Activated CD4-positive, alpha-beta T cell treated with anti-CD3 and anti-CD28 coated beads, Interleukin-2, amount 10 ng/mL, durations not matched to agents 24 days and 14 days (primary cell): ENCODE results near the gene SLC7A7. TPM values are rescaled to one million over a fixed set of nuclear protein-coding genes. Genes with fewer than 3 reads are reported as not detected.
"Not testable (repeated sequence)": the region's sequence is repeated elsewhere in the genome, so short reads cannot be mapped to it uniquely, and the experiment has no call there.

Experiments
- DNase-seq: peaks from one replicate; pipeline ENCODE4 v3.0.0; 2022
- H3K27ac Mint-ChIP-seq: one replicate; pipeline ENCODE4 v1.8.0; 2022; ENCODE audit warnings: mild to moderate bottlenecking, mixed read lengths
- H3K27me3 Mint-ChIP-seq: one replicate; pipeline ENCODE4 v1.8.0; 2022; ENCODE audit warnings: mixed read lengths
- H3K36me3 Mint-ChIP-seq: one replicate; pipeline ENCODE4 v1.8.0; 2022; ENCODE audit warnings: low read depth, mild to moderate bottlenecking, mixed read lengths
- H3K4me1 Mint-ChIP-seq: one replicate; pipeline ENCODE4 v1.8.0; 2021; ENCODE audit warnings: mixed read lengths
- H3K4me3 Mint-ChIP-seq: one replicate; pipeline ENCODE4 v1.8.0; 2022; ENCODE audit warnings: mild to moderate bottlenecking, moderate library complexity, mixed read lengths
- H3K9me3 Mint-ChIP-seq: one replicate; pipeline ENCODE4 v1.8.0; 2021; ENCODE audit warnings: mixed read lengths
- intact Hi-C: fragments of 100-400 bp; cut with micrococcal nuclease; formaldehyde crosslinking; loops from one replicate; pipeline ENCODE4 v1.15.1; 2023
- total RNA-seq: library from RNA; stranded (reverse); gene quantifications from 2 replicates; pipeline ENCODE4 v1.2.3, GENCODE V29; 2022

The SLC7A7 gene
- 0.40 TPM in 1 of 2 replicates, not detected in the other for total RNA-seq

DNA sequence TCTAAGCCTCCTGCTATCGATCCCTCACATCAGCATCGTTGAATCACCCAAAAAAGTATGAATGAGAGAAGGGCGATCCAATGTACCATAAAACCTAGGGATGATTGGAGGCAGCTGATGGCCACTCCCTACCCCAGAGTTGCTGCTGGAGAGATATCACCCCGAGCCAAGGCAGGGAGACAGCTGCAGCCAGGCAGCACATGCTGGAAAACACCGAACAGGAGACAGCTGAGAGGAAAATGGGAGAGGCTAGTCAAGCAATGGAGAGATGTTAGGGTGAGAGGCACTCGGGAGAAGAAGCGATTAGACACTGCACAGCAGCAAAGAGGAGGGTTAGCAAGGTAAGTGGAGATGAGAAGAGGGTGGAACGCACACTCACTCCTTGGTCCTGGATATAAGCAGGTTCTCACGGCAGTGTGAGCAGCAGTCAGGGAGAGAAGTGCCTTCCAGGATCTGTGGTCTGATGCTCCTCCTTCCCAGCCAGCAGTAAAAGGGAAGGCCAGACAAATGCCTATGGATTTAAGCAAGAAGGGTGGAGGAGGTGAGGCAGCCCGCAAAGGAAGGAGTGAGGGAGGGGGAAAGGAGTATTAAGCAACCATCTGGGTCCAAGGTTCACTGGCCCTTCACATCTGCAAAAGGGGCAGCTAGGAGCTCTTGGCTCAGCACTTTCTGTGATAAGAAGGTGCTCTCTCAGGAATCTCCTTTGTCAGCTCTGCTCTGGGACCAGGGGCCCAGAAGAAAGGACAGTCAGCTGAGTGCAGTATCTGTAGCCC, at the start of gene SLC7A7:
TSS of gene SLC7A7 (minus strand) at position 495 of the 773 bp plus-strand sequence. CDS start 2,037 bp downstream, outside the sequence.
- H3K27ac Mint-ChIP-seq: no peak within 1 kb of the TSS
- H3K4me3 Mint-ChIP-seq: no peak within 1 kb of the TSS
- H3K27me3 Mint-ChIP-seq: peaks cover 1% of the 10 kb centered on the region
- intact Hi-C loops: no loop called here
- H3K4me1 Mint-ChIP-seq: peaks cover 27% of the 10 kb centered on the region
- DNase-seq: no peak
- no peaks in the 10 kb centered on the region for H3K9me3 Mint-ChIP-seq
- no peaks in the 10 kb centered on the region for H3K36me3 Mint-ChIP-seq

DNA sequence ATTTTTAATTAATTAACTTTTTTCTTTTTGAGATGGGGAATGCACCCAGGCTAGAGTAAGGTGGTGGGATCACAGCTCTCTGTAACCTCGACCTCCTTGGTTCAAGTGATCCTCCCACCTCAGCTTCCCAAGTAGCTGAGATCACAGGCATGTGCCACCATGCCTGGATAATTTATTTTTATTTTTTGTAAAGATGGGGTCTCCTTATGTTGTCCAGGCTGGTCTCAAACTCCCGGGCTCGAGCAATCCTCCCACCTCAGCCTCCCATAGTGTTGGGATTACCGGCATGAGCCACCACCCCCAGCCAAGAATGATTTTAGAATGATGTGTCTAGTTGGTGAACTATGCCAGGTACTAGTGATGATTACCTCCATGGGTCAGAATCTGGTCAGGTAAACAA, 49.7 kb upstream of the SLC7A7 start:
- no peak overlapping the region for H3K27ac Mint-ChIP-seq
- intact Hi-C loops: no loop called here
- DNase-seq: no peak

DNA sequence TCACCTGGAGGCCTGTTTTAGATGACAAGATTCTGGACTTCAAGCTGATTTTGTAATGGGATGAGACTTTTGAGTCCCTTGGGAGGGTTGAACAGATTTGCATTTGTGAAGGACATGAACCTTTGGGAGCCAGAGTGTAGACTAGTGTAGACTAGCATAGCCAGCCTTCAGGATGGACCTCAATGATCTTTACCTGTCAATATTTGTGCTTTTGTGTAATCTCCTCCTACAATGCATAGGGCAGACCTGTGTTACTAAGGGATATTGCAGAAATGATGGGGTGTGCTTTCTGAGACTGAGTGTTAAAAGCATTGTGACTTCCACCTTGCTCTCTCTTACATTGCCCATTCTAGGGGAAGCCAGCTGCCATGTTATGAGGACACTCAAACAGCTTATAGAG, 46.4 kb upstream of the SLC7A7 start:
- intact Hi-C loops: no loop called here
- peaks cover 11% of the 10 kb centered on the region for H3K4me1 Mint-ChIP-seq
- H3K27me3 Mint-ChIP-seq: peaks cover 21% of the 10 kb centered on the region
- DNase-seq: no peak
- H3K9me3 Mint-ChIP-seq: peaks cover 8% of the 10 kb centered on the region
- H3K4me3 Mint-ChIP-seq: no peak overlapping the region
- H3K36me3 Mint-ChIP-seq: peaks cover 5% of the 10 kb centered on the region
- no peak overlapping the region for H3K27ac Mint-ChIP-seq

More for the DNA sequence above, 49.7 kb upstream of the SLC7A7 start:
- Mint-ChIP-seq H3K36me3 (peaks cover 5% of the 10 kb centered on the region), H3K9me3 (peaks cover 8% of the 10 kb centered on the region), H3K27me3 (peaks cover 18% of the 10 kb centered on the region), H3K4me3 (no peak overlapping the region), H3K4me1 (peaks cover 2% of the 10 kb centered on the region)

DNA sequence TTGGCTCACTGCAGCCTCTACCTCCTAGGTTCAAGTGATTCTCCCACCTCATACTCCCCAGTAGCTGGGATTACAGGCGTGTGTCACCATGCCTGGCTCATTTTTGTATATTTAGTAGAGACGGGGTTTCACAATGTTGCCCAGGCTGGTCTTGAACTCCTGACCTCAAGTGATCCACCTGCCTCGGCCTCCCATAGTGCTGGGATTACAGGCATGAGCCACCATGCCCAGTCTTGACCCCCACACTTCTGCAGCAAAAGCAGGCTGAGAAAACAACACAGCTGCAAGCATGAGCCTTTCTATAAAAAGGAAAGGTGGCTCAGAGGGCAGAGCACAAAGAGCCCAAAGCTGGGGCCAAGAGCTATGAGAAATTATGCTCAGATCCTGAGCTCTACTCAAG, 45.1 kb upstream of the SLC7A7 start:
- intact Hi-C loops, DNase-seq, H3K27ac Mint-ChIP-seq, H3K9me3 Mint-ChIP-seq, H3K4me3 Mint-ChIP-seq, H3K36me3 Mint-ChIP-seq: not testable (repeated sequence)
- peaks cover 15% of the 10 kb centered on the region for H3K4me1 Mint-ChIP-seq
- peaks cover 25% of the 10 kb centered on the region for H3K27me3 Mint-ChIP-seq

DNA sequence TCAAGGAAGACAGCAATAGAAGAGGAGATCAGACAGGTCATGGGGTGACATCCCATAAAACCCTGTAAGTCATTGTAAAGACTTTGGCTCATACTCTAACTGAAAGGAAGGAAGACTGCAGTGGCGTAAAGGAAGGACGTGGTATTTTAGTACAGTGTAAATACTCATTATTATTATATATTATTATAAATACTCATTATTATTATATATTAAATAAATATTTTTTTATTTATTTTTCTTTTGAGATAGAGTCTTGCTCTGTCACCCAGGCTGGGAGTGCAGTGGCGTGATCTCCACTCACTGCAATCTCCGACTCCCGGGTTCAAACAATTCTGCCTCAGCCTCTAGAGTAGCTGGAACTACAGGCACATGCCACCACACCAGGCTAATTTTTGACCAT, 41.2 kb upstream of the SLC7A7 start:
- Mint-ChIP-seq H3K27ac (no peak overlapping the region), H3K36me3 (no peaks in the 10 kb centered on the region), H3K4me3 (no peak overlapping the region), H3K4me1 (peaks cover 35% of the 10 kb centered on the region), H3K27me3 (peaks cover 14% of the 10 kb centered on the region), H3K9me3 (peaks cover 2% of the 10 kb centered on the region)
- intact Hi-C loops: loop anchor here (10.0 kb wide), 1 partner anchor 942 kb away; no protein-coding TSS in a partner anchor
- no peak for DNase-seq

GRCh38 chr14:22854963-22855724, 39.9 kb upstream of the SLC7A7 start:
- intact Hi-C loops: loop anchor here (5.0 to 10.0 kb wide), 2 partner anchors 268 to 940 kb away; partner anchors contain the start of gene DAD1
- peaks cover 7% of the 10 kb centered on the region for H3K27me3 Mint-ChIP-seq
- no peak for DNase-seq
- peaks cover 39% of the 10 kb centered on the region for H3K4me1 Mint-ChIP-seq
- H3K4me3 Mint-ChIP-seq: no peak overlapping the region
- no peaks in the 10 kb centered on the region for H3K36me3 Mint-ChIP-seq
- no peaks in the 10 kb centered on the region for H3K9me3 Mint-ChIP-seq
- H3K27ac Mint-ChIP-seq: no peak overlapping the region

DNA sequence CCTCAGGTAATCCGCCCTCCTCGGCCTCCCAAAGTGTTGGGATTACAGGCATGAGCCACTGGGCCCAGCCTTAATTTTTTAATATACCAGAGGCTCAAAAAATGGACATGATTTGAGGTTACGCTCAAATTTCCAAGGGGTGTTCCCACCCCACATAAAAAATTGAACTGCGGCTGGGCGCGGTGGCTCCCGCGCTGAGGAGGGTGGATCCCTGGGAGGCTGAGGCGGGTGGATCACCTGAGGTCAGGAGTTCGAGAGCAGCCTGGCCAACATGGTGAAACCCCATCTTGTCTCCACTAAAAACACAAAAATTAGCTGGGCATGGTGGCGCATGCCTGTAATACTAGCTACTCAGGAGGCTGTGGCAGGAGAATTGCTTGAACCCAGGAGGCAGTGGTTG, 39.1 kb upstream of the SLC7A7 start:
- H3K4me3 Mint-ChIP-seq: not testable (repeated sequence)

DNA sequence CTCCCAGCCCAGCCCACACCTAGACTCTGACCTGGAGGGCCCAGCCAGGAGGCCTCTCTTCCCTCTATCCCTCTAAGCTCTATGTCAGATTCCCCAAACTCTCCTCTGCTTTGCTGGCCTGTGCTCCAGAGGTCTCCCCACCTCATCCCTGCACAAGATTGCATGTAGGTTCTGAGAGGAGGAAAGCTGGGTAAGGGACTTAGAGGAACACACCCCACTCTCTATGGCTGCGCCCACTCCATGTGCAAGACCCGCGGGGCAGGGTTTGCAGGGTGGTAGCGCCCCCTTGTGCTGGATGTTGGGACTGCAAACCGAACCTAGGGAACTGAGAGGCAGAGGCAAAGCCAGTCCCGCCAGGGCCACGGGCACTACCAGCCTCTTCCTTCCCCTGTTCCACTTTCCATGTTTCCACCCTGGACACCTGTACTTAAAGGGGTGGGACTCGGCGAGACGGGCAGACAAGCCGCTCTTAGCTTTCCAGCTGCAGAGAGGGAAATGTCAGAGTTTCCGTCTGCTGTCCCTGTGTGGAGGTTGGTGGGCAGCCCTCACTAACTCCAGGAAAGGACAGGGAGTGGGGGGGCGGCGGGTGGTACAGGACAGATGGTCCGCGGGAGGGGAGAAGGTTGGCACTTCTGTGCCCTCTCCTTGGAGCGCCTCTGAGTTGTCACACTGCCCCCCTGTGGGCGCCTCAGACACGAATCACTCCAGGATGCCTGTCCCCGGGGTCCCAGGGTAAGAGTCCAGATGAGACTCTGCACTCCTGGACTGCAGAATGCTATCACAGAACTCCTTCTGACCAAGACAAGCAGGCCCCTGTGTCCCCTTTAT, 37.9 kb upstream of the SLC7A7 start:
- intact Hi-C loops: loop anchor here (1.0 to 10.0 kb wide), 7 partner anchors 18 to 938 kb away; partner anchors contain the start of genes DAD1 and LRP10
- Mint-ChIP-seq H3K27ac (peak overlapping the region; percentile 78), H3K27me3 (peaks cover 10% of the 10 kb centered on the region), H3K36me3 (no peaks in the 10 kb centered on the region), H3K4me1 (peaks cover 33% of the 10 kb centered on the region), H3K4me3 (peak overlapping the region; percentile 87), H3K9me3 (no peaks in the 10 kb centered on the region)
- DNase-seq: peak; percentile 97

More for the DNA sequence above, 39.1 kb upstream of the SLC7A7 start:
- H3K36me3 Mint-ChIP-seq, H3K9me3 Mint-ChIP-seq, H3K27ac Mint-ChIP-seq, DNase-seq, H3K27me3 Mint-ChIP-seq: not testable (repeated sequence)
- H3K4me1 Mint-ChIP-seq: peaks cover 39% of the 10 kb centered on the region
- intact Hi-C loops: loop anchor here (5.0 to 10.0 kb wide), 2 partner anchors 267 to 939 kb away; partner anchors contain the start of gene DAD1

GRCh38 chr14:22852599-22852939, 37.3 kb upstream of the SLC7A7 start:
- Mint-ChIP-seq H3K4me3 (peak overlapping the region; percentile 87), H3K27ac (peak overlapping the region; percentile 78), H3K36me3 (no peaks in the 10 kb centered on the region)

DNA sequence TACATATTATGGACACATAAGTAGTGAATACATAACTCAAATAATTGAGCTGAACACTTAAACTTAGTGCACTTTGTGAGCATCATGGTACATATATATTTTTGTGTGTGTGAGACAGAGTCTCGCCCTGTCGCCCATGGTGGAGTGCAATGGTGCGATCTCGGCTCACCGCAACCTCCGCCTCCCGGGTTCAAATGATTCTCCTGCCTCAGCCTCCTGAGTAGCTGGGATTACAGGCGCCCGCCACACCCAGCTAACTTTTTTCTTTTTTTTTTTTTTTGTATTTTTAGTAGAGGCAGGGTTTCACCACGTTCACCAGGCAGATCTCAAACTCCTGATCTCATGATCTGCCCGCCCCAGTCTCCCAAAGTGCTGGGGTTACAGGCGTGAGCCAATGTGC, 36.9 kb upstream of the SLC7A7 start:
- not testable (repeated sequence) for H3K27ac Mint-ChIP-seq, H3K9me3 Mint-ChIP-seq

More at GRCh38 chr14:22852599-22852939, 37.3 kb upstream of the SLC7A7 start:
- H3K4me1 Mint-ChIP-seq: peaks cover 30% of the 10 kb centered on the region
- H3K9me3 Mint-ChIP-seq: no peaks in the 10 kb centered on the region
- H3K27me3 Mint-ChIP-seq: peaks cover 10% of the 10 kb centered on the region
- no peak for DNase-seq
- intact Hi-C loops: loop anchor here (2.0 to 10.0 kb wide), 4 partner anchors 18 to 938 kb away; partner anchors contain the start of genes DAD1 and LRP10

DNA sequence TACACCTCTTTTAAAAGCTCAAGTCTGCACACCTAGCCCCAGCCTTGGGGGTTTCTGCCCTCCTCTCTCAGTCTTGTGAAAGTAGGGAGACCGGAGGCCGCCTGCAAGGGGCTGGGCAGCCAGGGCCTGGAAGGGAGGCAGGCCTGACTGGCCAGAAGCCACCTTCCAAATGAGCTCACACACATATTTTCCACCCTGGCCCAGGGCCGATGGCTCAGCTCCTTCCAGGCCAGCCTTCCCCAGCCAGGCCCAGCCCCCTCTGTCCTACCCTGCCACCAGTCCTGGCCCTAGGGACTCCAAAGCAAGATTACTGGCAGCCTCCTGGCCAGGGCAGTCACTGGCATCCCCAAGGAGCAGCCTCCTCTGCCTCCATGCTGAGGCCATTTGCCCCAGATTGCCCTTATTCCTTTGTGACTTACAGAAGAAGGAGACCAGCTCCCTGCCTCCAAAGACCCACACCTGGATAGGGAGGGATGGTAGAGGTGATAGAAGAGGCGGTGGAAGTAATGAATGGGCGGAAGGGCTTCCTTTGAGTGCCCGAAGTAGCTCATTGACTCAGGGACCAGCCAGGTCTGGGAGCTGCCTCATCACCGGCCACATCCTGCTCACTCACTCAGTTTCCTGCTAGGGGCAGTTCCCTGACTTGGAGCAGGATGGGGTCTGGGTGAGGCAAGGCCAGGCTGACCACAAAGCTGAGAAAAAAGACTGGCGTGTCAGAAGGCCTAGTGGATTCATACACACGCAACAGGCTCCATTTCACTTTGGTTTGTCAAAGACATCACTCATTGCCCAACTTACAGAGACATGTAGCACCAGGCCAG, 35.9 kb upstream of the SLC7A7 start:
- no peak overlapping the region for H3K4me3 Mint-ChIP-seq
- H3K27ac Mint-ChIP-seq: peak overlapping the region; percentile 48

More for the DNA sequence above, 36.9 kb upstream of the SLC7A7 start:
- intact Hi-C loops: loop anchor here (2.0 to 10.0 kb wide), 4 partner anchors 19 to 937 kb away; partner anchors contain the start of genes DAD1 and LRP10
- H3K36me3 Mint-ChIP-seq, H3K4me3 Mint-ChIP-seq, DNase-seq, H3K27me3 Mint-ChIP-seq: not testable (repeated sequence)
- peaks cover 30% of the 10 kb centered on the region for H3K4me1 Mint-ChIP-seq

GRCh38 chr14:22849212-22849819, 34.1 kb upstream of the SLC7A7 start:
- DNase-seq: no peak
- Mint-ChIP-seq H3K36me3 (no peaks in the 10 kb centered on the region), H3K4me3 (no peak overlapping the region), H3K9me3 (no peaks in the 10 kb centered on the region), H3K27me3 (peaks cover 5% of the 10 kb centered on the region), H3K27ac (no peak overlapping the region), H3K4me1 (peaks cover 19% of the 10 kb centered on the region)
- intact Hi-C loops: no loop called here

More for the DNA sequence above, 35.9 kb upstream of the SLC7A7 start:
- intact Hi-C loops: loop anchor here (5.0 to 10.0 kb wide), 2 partner anchors 264 to 936 kb away; partner anchors contain the start of gene DAD1
- peaks cover 8% of the 10 kb centered on the region for H3K27me3 Mint-ChIP-seq
- H3K9me3 Mint-ChIP-seq: no peaks in the 10 kb centered on the region
- no peaks in the 10 kb centered on the region for H3K36me3 Mint-ChIP-seq
- DNase-seq: peak; percentile 75
- peaks cover 28% of the 10 kb centered on the region for H3K4me1 Mint-ChIP-seq
